HepG2 (cell line): ENCODE results near the gene PRPF18. TPM values are rescaled to one million over a fixed set of nuclear protein-coding genes. Genes with fewer than 3 reads are reported as not detected.

ENCODE experiments used
- BCL6 ChIP-seq: IDR thresholded peaks from 2 replicates; pipeline ENCODE4 v1.6.1; 2016; ENCODE audit warnings: missing genetic modification reagents, missing compliant biosample characterization
- CAMTA2 ChIP-seq: sonication (generic); formaldehyde crosslinking; IDR thresholded peaks from 2 replicates; pipeline ENCODE4 v1.4.0; 2020; ENCODE audit warnings: mild to moderate bottlenecking, missing genetic modification reagents, borderline replicate concordance
- HMG20A ChIP-seq: IDR thresholded peaks from 2 replicates; pipeline ENCODE4 v1.6.1; 2016; ENCODE audit warnings: borderline replicate concordance
- MLLT10 ChIP-seq: sonication (generic); formaldehyde crosslinking; IDR thresholded peaks from 2 replicates; pipeline ENCODE4 v1.4.0; 2020; ENCODE audit warnings: missing genetic modification reagents
- MTF1 ChIP-seq: sonication (generic); formaldehyde crosslinking; IDR thresholded peaks from 2 replicates; pipeline ENCODE4 v1.5.0; 2020; ENCODE audit warnings: missing genetic modification reagents
- MXD4 ChIP-seq: IDR thresholded peaks from 2 replicates; pipeline ENCODE4 v1.6.1; 2016; ENCODE audit warnings: mild to moderate bottlenecking, missing biosample characterization, missing genetic modification reagents
- PHF20 ChIP-seq: sonication (generic); formaldehyde crosslinking; IDR thresholded peaks from 2 replicates; pipeline ENCODE4 v1.5.0; 2020; ENCODE audit warnings: mild to moderate bottlenecking, missing genetic modification reagents
- REL ChIP-seq: sonication (generic); formaldehyde crosslinking; conservative IDR thresholded peaks from 2 replicates; pipeline ENCODE4 v1.8.0; 2022; ENCODE audit warnings: mild to moderate bottlenecking, missing genetic modification reagents, moderate library complexity
- SNRNP70 ChIP-seq: fragments of 200-400 bp; formaldehyde crosslinking; IDR thresholded peaks from 2 replicates; pipeline ENCODE4 v1.6.1; 2017; ENCODE audit warnings: mild to moderate bottlenecking, low read depth, low read length, moderate library complexity
- TBL1XR1 ChIP-seq: fragments of 150-350 bp; IDR thresholded peaks from 2 replicates; pipeline ENCODE4 v1.6.1; 2014; ENCODE audit warnings: borderline replicate concordance, low read length; ENCODE audit not compliant: partially characterized antibody
- TSC22D2 ChIP-seq: sonication (generic); formaldehyde crosslinking; IDR thresholded peaks from 2 replicates; pipeline ENCODE4 v1.5.1; 2020; ENCODE audit warnings: missing genetic modification reagents, mild to moderate bottlenecking, borderline replicate concordance
- ZBTB42 ChIP-seq: sonication (generic); formaldehyde crosslinking; IDR thresholded peaks from 2 replicates; pipeline ENCODE4 v1.5.0; 2020; ENCODE audit warnings: mild to moderate bottlenecking, missing genetic modification reagents
- ZNF30 ChIP-seq: sonication (generic); formaldehyde crosslinking; IDR thresholded peaks from 2 replicates; pipeline ENCODE4 v1.5.0; 2020; ENCODE audit warnings: mild to moderate bottlenecking, missing genetic modification reagents
- ZNF331 ChIP-seq: sonication (generic); formaldehyde crosslinking; IDR thresholded peaks from 2 replicates; pipeline ENCODE4 v1.4.0; 2020; ENCODE audit warnings: missing genetic modification reagents
- polyA plus RNA-seq, 8 experiments: library from polyadenylated mRNA; depleted of rRNA in 3 of 8; stranded (reverse) in 7 of 8; unstranded in 1 of 8; fragments of >200 nt; fragmentation: Illumina TruSeq in 4 of 8; extraction: Trizol in 4 of 8; gene quantifications; 2 replicates each; pipeline versions ENCODE4 v1.2.1 to v1.2.3, GENCODE V29; 2011 to 2016; ENCODE audit warnings: low read depth in 4 of 8, missing spikeins in 1 of 8, mixed read lengths in 1 of 8; ENCODE audit not compliant: insufficient read depth in 1 of 8
- total RNA-seq, 5 experiments: library from RNA; depleted of rRNA; stranded (reverse); fragments of >200 nt; fragmentation: Illumina TruSeq; extraction: Trizol; gene quantifications; 2 replicates each; pipeline ENCODE4 v1.2.3, GENCODE V29; 2016; ENCODE audit warnings: low read depth in 1 of 5
- TF ChIP-seq, protein P1 (sequence below): sonication (generic); formaldehyde crosslinking; IDR thresholded peaks from 2 replicates; pipeline ENCODE4 v1.5.0; 2020; ENCODE audit warnings: mild to moderate bottlenecking, low read depth, missing genetic modification reagents, borderline replicate concordance
- TF ChIP-seq, protein P2 (sequence below): sonication (generic); formaldehyde crosslinking; IDR thresholded peaks from 2 replicates; pipeline ENCODE4 v1.4.0; 2020; ENCODE audit warnings: missing genetic modification reagents, borderline replicate concordance
- TF ChIP-seq, protein P3 (sequence below): sonication (generic); formaldehyde crosslinking; IDR thresholded peaks from 2 replicates; pipeline ENCODE4 v1.4.0; 2020; ENCODE audit warnings: missing genetic modification reagents
- TF ChIP-seq, protein P4 (sequence below), 2 experiments: sonication (generic) in 1 of 2; formaldehyde crosslinking in 1 of 2; IDR thresholded peaks; 2 replicates each; pipeline versions ENCODE4 v1.5.1 to v1.6.1; 2011 to 2020; ENCODE audit warnings: borderline replicate concordance in 1 of 2, low read depth in 1 of 2, low read length in 1 of 2, mild to moderate bottlenecking in 1 of 2, missing genetic modification reagents in 1 of 2, moderate library complexity in 1 of 2

Gene PRPF18
- total and polyA plus RNA-seq, 2 of the 13 experiments (the other 11 are each of a cell fraction or from before 2014, with no cell fraction given) = 6.1 to 17.2 TPM

DNA sequence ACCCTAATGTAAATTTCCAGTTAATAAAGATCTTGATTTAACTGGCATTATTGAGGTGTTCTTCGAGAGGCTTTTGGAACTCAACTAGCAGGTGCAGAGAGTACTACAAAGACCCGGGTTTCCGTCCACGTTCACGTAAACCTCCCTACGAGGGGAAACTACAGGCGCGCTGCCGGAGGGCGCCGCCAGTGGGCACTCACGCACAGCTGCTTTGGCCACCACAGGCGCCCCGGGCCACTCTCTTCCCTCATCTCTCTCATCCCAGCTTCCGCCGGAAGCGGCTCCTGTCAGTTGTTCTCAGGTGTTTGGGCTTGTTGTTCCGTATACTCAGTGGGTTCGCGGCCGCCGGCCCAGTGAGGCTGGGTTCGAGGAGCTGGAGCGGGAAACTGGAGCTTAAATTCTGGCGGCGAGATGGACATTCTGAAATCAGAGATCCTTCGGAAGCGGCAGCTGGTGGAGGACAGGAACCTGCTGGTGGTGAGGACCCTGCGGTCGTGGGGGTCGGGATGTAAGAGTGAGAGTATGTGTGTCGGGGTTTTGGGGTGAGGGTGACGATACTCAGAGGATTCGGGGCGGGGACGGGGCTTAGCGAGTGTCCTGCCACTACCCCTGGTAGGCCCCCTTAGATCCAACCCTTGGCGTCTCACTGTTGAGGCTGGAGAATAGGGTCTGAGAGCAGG, at the start of gene PRPF18 (continued):
- TF ChIP-seq MLLT10 (no peak), ZBTB42 (CRISPR knock-in tag) (no peak), SNRNP70 (no peak), ZNF30 (CRISPR knock-in tag) (no peak), TSC22D2 (no peak), TBL1XR1 (peak; percentile 81), MTF1 (CRISPR knock-in tag) (no peak), REL (CRISPR knock-in tag) (no peak), MXD4 (peak; percentile 56; the same call in 1 of the 2 replicates), ZNF331 (peak; percentile 80), PHF20 (CRISPR knock-in tag) (peak; percentile 93), CAMTA2 (CRISPR knock-in tag) (no peak), BCL6 (CRISPR knock-in tag) (peak; percentile 51; the same call in 1 of the 2 replicates), HMG20A (CRISPR knock-in tag) (no peak)
- TF ChIP-seq, protein P1, sequence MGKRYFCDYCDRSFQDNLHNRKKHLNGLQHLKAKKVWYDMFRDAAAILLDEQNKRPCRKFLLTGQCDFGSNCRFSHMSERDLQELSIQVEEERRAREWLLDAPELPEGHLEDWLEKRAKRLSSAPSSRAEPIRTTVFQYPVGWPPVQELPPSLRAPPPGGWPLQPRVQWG (CRISPR knock-in tag) = no peak
- TF ChIP-seq, protein P2, sequence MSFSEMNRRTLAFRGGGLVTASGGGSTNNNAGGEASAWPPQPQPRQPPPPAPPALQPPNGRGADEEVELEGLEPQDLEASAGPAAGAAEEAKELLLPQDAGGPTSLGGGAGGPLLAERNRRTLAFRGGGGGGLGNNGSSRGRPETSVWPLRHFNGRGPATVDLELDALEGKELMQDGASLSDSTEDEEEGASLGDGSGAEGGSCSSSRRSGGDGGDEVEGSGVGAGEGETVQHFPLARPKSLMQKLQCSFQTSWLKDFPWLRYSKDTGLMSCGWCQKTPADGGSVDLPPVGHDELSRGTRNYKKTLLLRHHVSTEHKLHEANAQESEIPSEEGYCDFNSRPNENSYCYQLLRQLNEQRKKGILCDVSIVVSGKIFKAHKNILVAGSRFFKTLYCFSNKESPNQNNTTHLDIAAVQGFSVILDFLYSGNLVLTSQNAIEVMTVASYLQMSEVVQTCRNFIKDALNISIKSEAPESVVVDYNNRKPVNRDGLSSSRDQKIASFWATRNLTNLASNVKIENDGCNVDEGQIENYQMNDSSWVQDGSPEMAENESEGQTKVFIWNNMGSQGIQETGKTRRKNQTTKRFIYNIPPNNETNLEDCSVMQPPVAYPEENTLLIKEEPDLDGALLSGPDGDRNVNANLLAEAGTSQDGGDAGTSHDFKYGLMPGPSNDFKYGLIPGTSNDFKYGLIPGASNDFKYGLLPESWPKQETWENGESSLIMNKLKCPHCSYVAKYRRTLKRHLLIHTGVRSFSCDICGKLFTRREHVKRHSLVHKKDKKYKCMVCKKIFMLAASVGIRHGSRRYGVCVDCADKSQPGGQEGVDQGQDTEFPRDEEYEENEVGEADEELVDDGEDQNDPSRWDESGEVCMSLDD (CRISPR knock-in tag) = no peak
- TF ChIP-seq, protein P3, sequence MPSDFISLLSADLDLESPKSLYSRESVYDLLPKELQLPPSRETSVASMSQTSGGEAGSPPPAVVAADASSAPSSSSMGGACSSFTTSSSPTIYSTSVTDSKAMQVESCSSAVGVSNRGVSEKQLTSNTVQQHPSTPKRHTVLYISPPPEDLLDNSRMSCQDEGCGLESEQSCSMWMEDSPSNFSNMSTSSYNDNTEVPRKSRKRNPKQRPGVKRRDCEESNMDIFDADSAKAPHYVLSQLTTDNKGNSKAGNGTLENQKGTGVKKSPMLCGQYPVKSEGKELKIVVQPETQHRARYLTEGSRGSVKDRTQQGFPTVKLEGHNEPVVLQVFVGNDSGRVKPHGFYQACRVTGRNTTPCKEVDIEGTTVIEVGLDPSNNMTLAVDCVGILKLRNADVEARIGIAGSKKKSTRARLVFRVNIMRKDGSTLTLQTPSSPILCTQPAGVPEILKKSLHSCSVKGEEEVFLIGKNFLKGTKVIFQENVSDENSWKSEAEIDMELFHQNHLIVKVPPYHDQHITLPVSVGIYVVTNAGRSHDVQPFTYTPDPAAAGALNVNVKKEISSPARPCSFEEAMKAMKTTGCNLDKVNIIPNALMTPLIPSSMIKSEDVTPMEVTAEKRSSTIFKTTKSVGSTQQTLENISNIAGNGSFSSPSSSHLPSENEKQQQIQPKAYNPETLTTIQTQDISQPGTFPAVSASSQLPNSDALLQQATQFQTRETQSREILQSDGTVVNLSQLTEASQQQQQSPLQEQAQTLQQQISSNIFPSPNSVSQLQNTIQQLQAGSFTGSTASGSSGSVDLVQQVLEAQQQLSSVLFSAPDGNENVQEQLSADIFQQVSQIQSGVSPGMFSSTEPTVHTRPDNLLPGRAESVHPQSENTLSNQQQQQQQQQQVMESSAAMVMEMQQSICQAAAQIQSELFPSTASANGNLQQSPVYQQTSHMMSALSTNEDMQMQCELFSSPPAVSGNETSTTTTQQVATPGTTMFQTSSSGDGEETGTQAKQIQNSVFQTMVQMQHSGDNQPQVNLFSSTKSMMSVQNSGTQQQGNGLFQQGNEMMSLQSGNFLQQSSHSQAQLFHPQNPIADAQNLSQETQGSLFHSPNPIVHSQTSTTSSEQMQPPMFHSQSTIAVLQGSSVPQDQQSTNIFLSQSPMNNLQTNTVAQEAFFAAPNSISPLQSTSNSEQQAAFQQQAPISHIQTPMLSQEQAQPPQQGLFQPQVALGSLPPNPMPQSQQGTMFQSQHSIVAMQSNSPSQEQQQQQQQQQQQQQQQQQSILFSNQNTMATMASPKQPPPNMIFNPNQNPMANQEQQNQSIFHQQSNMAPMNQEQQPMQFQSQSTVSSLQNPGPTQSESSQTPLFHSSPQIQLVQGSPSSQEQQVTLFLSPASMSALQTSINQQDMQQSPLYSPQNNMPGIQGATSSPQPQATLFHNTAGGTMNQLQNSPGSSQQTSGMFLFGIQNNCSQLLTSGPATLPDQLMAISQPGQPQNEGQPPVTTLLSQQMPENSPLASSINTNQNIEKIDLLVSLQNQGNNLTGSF (CRISPR knock-in tag) = no peak
- TF ChIP-seq, protein P4, sequence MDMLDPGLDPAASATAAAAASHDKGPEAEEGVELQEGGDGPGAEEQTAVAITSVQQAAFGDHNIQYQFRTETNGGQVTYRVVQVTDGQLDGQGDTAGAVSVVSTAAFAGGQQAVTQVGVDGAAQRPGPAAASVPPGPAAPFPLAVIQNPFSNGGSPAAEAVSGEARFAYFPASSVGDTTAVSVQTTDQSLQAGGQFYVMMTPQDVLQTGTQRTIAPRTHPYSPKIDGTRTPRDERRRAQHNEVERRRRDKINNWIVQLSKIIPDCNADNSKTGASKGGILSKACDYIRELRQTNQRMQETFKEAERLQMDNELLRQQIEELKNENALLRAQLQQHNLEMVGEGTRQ (IDR thresholded peaks at IDR 0.05; ENCODE audit: low read depth, low read length) = no peak
- TF ChIP-seq, protein P4 (CRISPR knock-in tag; IDR thresholded peaks at IDR 0.05; ENCODE audit: borderline replicate concordance) = no peak
